ENCODE data around the gene SLC12A8.

- TF ChIP-seq EP300 (IDR thresholded peaks at IDR 0.05; ENCODE audit: borderline replicate concordance): no peak
- TF ChIP-seq, protein P1, sequence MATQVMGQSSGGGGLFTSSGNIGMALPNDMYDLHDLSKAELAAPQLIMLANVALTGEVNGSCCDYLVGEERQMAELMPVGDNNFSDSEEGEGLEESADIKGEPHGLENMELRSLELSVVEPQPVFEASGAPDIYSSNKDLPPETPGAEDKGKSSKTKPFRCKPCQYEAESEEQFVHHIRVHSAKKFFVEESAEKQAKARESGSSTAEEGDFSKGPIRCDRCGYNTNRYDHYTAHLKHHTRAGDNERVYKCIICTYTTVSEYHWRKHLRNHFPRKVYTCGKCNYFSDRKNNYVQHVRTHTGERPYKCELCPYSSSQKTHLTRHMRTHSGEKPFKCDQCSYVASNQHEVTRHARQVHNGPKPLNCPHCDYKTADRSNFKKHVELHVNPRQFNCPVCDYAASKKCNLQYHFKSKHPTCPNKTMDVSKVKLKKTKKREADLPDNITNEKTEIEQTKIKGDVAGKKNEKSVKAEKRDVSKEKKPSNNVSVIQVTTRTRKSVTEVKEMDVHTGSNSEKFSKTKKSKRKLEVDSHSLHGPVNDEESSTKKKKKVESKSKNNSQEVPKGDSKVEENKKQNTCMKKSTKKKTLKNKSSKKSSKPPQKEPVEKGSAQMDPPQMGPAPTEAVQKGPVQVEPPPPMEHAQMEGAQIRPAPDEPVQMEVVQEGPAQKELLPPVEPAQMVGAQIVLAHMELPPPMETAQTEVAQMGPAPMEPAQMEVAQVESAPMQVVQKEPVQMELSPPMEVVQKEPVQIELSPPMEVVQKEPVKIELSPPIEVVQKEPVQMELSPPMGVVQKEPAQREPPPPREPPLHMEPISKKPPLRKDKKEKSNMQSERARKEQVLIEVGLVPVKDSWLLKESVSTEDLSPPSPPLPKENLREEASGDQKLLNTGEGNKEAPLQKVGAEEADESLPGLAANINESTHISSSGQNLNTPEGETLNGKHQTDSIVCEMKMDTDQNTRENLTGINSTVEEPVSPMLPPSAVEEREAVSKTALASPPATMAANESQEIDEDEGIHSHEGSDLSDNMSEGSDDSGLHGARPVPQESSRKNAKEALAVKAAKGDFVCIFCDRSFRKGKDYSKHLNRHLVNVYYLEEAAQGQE (IDR thresholded peaks at IDR 0.05; ENCODE audit: low read depth): no peak
- no peak for TF ChIP-seq CEBPB (IDR thresholded peaks at IDR 0.05)
- no peak for TF ChIP-seq ZBTB7A (IDR thresholded peaks at IDR 0.05; ENCODE audit: low read depth)
These were observed 168.9 kb downstream of the SLC12A8 start for GRCh38 chr3:125043599-125044151.

Measured in Ishikawa (cell line).